Sigmoid colon (tissue), 7 donors: Measurements from ENCODE around the gene KCNJ6. TPM values are rescaled to one million over a fixed set of nuclear protein-coding genes. Genes with fewer than 3 reads are reported as not detected.

Experiments
- DNase-seq: peaks from one replicate; pipeline ENCODE4 v3.0.0-alpha.2; 2019
- H3K27ac ChIP-seq, 4 donors: fragments of 200-600 bp; sonication (generic); one replicate each; pipeline ENCODE4 v1.5.1; 2016 to 2019; ENCODE audit warnings: mild to moderate bottlenecking in 1 of 4
- H3K27me3 ChIP-seq, 3 donors: fragments of 200-600 bp; sonication (generic); one replicate each; pipeline ENCODE4 v1.5.1; 2019; ENCODE audit warnings: mild to moderate bottlenecking in 1 of 3
- H3K36me3 ChIP-seq, 4 donors: fragments of 200-600 bp; sonication (generic); one replicate each; pipeline ENCODE4 v1.5.1; 2016 to 2019
- H3K4me1 ChIP-seq, 4 donors: fragments of 200-600 bp; sonication (generic); one replicate each; pipeline ENCODE4 v1.5.1; 2017 to 2019
- H3K4me3 ChIP-seq, 4 donors: fragments of 200-600 bp; sonication (generic); one replicate each; pipeline ENCODE4 v1.5.1; 2017 to 2019; ENCODE audit warnings: mild to moderate bottlenecking in 2 of 4, moderate library complexity in 1 of 4
- H3K9me3 ChIP-seq, 4 donors: fragments of 200-600 bp in 3 of 4; sonication (generic) in 3 of 4; one replicate each; pipeline versions ENCODE4 v1.5.1 to v1.6.1; 2013 to 2019
- EP300 ChIP-seq, 4 donors: sonication (generic); formaldehyde crosslinking; IDR thresholded peaks; one replicate each; pipeline ENCODE4 v1.6.1; 2017; ENCODE audit warnings: antibody characterized with exemption in 4 of 4
- POLR2A ChIP-seq, 2 donors: fragments of 450-650 bp; IDR thresholded peaks; one replicate each; pipeline ENCODE4 v1.6.1; 2016; ENCODE audit warnings: antibody characterized with exemption in 2 of 2, mild to moderate bottlenecking in 2 of 2, moderate library complexity in 2 of 2
- POLR2AphosphoS5 ChIP-seq, 4 donors: sonication (generic); formaldehyde crosslinking; IDR thresholded peaks; one replicate each; pipeline ENCODE4 v1.6.1; 2017; ENCODE audit warnings: antibody characterized with exemption in 4 of 4
- WGBS, 2 donors: extraction: QIAGEN DNeasy Blood & Tissue Kit; methylation state at CpG; one replicate each; pipeline ENCODE4 v1.1.7; 2013; 5-methylcytosine and 5-hydroxymethylcytosine counted together
- intact Hi-C: fragments of 100-400 bp; cut with DNase I; formaldehyde crosslinking; loops from one replicate; pipeline ENCODE4 v1.15.1; 2023
- polyA plus RNA-seq, 3 donors: library from polyadenylated mRNA; stranded (reverse); fragments of 200-250 nt; gene quantifications; one replicate each; pipeline ENCODE4 v1.2.3, GENCODE V29; 2013
- total RNA-seq, 4 donors: library from RNA; depleted of rRNA; stranded (reverse); fragments of >200 nt; gene quantifications; one replicate each; pipeline ENCODE4 v1.1.0, GENCODE V29; 2016
- TF ChIP-seq, protein P1 (sequence below), 4 experiments: fragments of 450-650 bp in 3 of 4; fragments of 200-600 bp in 1 of 4; IDR thresholded peaks; one replicate each; pipeline ENCODE4 v1.5.1; 2016 to 2019; ENCODE audit warnings: antibody characterized with exemption in 4 of 4, mild to moderate bottlenecking in 3 of 4, moderate library complexity in 2 of 4
- donor health status: healthy with polysubstance abuse.
- donor health status: Bipolar disorder and iron deficiency.
- donor health status: healthy.

The KCNJ6 gene
- total and polyA plus RNA-seq, 7 donors, result under 0.01 to 0.04 (median under 0.01) TPM; not detected in 2

DNA sequence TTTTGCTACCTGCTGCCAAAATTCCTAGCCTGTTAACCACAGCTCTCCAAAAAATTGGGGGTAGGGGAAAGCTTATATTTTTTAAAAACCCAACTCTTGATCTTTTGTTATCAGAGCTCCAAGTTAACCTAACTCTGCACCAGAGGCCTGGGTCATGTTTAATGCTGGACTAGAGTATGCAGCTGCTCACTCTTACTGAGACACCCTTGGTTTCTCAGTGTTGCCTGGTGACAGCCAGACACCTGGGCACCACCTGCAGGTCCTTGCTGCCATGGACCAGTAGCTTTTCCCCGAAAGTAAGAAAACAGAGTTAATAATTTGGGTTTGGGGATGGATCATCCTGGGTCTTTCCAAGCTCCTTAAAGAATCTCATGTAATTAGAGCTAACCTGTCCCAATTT, 30.1 kb downstream of the KCNJ6 start:
- H3K4me1 ChIP-seq, result no peaks in the 10 kb centered on the region
- TF ChIP-seq EP300 (IDR thresholded peaks at IDR 0.05) (no peak), POLR2AphosphoS5 (IDR thresholded peaks at IDR 0.05) (no peak), POLR2A (IDR thresholded peaks at IDR 0.05) (no peak)
- TF ChIP-seq, protein P1, sequence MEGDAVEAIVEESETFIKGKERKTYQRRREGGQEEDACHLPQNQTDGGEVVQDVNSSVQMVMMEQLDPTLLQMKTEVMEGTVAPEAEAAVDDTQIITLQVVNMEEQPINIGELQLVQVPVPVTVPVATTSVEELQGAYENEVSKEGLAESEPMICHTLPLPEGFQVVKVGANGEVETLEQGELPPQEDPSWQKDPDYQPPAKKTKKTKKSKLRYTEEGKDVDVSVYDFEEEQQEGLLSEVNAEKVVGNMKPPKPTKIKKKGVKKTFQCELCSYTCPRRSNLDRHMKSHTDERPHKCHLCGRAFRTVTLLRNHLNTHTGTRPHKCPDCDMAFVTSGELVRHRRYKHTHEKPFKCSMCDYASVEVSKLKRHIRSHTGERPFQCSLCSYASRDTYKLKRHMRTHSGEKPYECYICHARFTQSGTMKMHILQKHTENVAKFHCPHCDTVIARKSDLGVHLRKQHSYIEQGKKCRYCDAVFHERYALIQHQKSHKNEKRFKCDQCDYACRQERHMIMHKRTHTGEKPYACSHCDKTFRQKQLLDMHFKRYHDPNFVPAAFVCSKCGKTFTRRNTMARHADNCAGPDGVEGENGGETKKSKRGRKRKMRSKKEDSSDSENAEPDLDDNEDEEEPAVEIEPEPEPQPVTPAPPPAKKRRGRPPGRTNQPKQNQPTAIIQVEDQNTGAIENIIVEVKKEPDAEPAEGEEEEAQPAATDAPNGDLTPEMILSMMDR (IDR thresholded peaks at IDR 0.05), result no peak
- DNase-seq, result no peak
- H3K27me3 ChIP-seq, result peaks cover 0 to 4% (median 0%) of the 10 kb centered on the region in 3 donors
- H3K9me3 ChIP-seq, result no peaks in the 10 kb centered on the region
- no peak overlapping the region for H3K4me3 ChIP-seq
- 79% methylated on average over 1 of the region's 1 CpG for WGBS, 2 donors
- no peak overlapping the region for H3K27ac ChIP-seq
- no peaks in the 10 kb centered on the region for H3K36me3 ChIP-seq
- intact Hi-C loops, result no loop called here

DNA sequence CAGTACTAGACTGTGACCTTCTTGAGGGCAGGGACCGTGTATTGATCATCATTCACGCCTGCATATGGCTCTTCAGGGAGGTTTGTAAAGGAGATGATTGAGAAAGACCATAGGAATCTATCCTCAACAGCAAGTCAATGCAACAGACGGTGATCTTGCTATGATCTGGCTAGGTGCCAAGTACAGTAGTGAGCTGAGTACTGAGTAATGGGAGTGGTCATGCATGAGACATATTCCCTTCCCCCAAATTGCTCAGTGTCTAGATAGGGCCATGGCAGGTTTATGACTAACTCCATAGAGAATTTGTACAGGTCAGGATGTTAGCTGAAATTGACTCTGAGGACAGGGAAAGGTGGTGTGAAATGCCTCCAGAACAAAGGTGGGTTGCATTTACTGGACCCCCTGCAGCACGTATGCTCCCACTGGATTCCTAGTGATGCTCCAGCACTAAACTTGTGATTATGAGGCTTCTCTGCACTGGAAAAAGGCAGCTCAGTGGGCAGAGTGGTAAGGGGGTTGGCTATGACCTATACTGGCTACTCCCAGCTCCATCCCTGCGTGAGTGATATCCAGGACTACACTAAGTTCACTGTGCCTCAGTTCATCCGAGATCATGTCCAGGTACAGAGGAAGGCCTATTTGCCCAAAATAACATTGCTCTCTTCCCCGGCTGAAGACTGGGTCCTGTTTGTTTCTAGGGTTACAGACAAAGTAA, 37.2 kb downstream of the KCNJ6 start:
- Histone ChIP-seq H3K9me3 (no peaks in the 10 kb centered on the region), H3K4me1 (no peaks in the 10 kb centered on the region), H3K27me3 (peaks cover 0 to 10% (median 0%) of the 10 kb centered on the region in 3 donors), H3K27ac (no peak overlapping the region), H3K4me3 (no peak overlapping the region), H3K36me3 (no peaks in the 10 kb centered on the region)
- intact Hi-C loops, result no loop called here
- 63 to 80% methylated on average over 7 of the region's 7 CpGs for WGBS, 2 donors
- no peak for DNase-seq
- TF ChIP-seq, protein P1 (IDR thresholded peaks at IDR 0.05), result no peak

DNA sequence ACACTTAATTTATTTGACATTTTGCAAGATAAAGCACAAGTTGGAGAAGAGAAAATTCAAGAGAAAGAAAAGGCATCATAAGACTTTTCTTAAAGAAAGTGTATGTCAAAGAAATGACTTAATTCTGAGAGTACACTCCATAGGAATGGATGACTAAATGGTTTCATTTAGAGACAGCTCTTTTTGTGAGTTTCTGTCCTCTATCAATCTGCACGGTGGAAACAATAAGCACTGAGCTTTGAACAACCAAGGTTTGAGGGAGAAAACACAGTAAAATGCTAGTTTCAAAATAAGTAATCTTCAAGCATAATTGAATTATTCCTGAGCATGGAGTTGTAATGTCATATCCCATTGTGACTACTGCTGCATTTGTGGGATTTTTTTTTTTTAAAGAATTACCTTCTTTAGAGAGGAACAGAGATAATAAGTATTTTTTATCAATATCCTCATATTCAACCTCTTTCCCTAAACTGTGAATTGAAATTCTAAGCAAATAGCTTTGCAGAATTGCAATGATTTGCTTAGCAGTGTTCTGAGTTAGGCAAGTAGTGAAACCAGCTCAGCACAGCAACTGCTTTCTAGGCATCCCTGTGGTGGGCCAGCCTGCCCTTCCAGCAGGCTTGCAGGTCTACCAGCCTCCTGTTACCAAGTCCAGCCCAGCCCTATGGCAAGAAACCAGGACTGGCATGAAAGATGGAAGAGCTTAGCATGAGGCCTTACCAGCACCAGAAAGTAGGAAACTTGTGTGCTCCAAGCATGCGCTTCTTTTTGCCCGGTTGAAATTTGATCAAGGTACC, 38.2 kb downstream of the KCNJ6 start:
- 81 to 89% methylated on average over 3 of the region's 3 CpGs for WGBS, 2 donors
- H3K36me3 ChIP-seq, result no peaks in the 10 kb centered on the region

DNA sequence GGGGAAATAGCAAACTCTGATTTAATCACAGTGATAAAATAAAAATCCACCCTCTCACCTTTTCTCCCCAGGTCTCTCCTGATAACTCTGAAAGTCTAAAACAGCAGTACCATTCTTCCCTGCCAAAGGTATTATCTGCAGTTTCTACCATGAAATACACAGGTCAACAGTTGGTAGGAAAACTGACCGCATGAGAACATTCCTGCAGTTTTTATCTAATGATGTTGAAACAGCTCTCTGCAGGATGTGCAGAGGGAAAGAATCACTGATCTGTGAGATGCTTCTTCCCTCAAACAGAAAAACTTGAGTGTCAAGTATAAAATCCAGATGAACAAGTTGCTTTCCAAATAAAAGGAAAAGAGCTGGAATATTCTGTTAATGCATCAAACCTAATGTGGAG, 39.1 kb downstream of the KCNJ6 start:
- Histone ChIP-seq H3K4me1 (no peaks in the 10 kb centered on the region), H3K27me3 (peaks cover 0 to 10% (median 0%) of the 10 kb centered on the region in 3 donors), H3K27ac (no peak overlapping the region), H3K36me3 (no peaks in the 10 kb centered on the region), H3K9me3 (no peaks in the 10 kb centered on the region), H3K4me3 (no peak overlapping the region)
- no peak for DNase-seq
- 53 to 82% methylated on average over 1 of the region's 1 CpG for WGBS, 2 donors
- no peak for TF ChIP-seq EP300 (IDR thresholded peaks at IDR 0.05)
- intact Hi-C loops, result no loop called here

More for the DNA sequence above, 38.2 kb downstream of the KCNJ6 start:
- TF ChIP-seq, protein P1 (IDR thresholded peaks at IDR 0.05), result no peak
- TF ChIP-seq EP300 (IDR thresholded peaks at IDR 0.05) (no peak), POLR2A (IDR thresholded peaks at IDR 0.05) (no peak), POLR2AphosphoS5 (IDR thresholded peaks at IDR 0.05) (no peak)
- Histone ChIP-seq H3K27me3 (peaks cover 0 to 10% (median 0%) of the 10 kb centered on the region in 3 donors), H3K4me1 (no peaks in the 10 kb centered on the region), H3K4me3 (no peak overlapping the region), H3K9me3 (no peaks in the 10 kb centered on the region), H3K27ac (no peak overlapping the region)
- no peak for DNase-seq
- intact Hi-C loops, result no loop called here

DNA sequence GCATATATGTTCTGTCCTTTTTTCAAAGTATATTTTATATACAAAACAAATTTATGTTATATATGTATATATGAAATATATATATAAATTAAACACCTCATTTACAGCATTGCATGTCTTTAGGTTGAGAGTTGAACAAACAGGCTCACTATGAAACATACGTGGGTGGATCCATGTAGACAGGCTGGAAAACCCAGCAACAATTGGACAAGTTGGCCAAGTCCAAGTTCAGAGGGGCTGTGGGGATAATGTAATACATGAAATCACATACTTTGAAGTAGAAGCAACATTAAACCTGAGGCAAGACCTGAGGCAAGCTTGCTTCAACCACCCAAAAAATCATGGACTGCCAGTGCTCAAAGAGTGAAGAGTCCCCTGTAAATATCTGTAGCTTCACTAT, 39.7 kb downstream of the KCNJ6 start:
- intact Hi-C loops, result no loop called here
- Histone ChIP-seq H3K4me3 (no peak overlapping the region), H3K27me3 (peaks cover 0 to 10% (median 0%) of the 10 kb centered on the region in 3 donors), H3K27ac (no peak overlapping the region), H3K36me3 (no peaks in the 10 kb centered on the region), H3K4me1 (no peaks in the 10 kb centered on the region), H3K9me3 (no peaks in the 10 kb centered on the region)
- 67 to 88% methylated on average over 1 of the region's 1 CpG for WGBS, 2 donors
- DNase-seq, result no peak
- TF ChIP-seq, protein P1 (IDR thresholded peaks at IDR 0.05), result no peak
- no peak for TF ChIP-seq EP300 (IDR thresholded peaks at IDR 0.05)
- no peak for TF ChIP-seq POLR2A (IDR thresholded peaks at IDR 0.05)
- TF ChIP-seq POLR2AphosphoS5 (IDR thresholded peaks at IDR 0.05), result no peak
